Measurements from ENCODE around the gene NDRG4.

NDRG4 gene

GRCh38 chr16:58516768-58517107 lies 16.8 kb downstream of the NDRG4 start:
- Mint-ChIP-seq H3K36me3 (peaks cover 4% of the 10 kb centered on the region), H3K27ac (peak overlapping the region; percentile 28), H3K4me1 (peaks cover 19% of the 10 kb centered on the region), H3K27me3 (no peaks in the 10 kb centered on the region), H3K9me3 (no peaks in the 10 kb centered on the region), H3K4me3 (peak overlapping the region; percentile 63)
- DNase-seq (ENCODE audit: low spot score in 2 of 2) (no peak), ATAC-seq (ENCODE audit: low read depth) (no peak)

GRCh38 chr16:58518083-58518979 lies 18.4 kb downstream of the NDRG4 start:
- Mint-ChIP-seq H3K4me1 (peaks cover 15% of the 10 kb centered on the region), H3K27ac (peak overlapping the region; percentile 35), H3K36me3 (peaks cover 11% of the 10 kb centered on the region), H3K4me3 (no peak overlapping the region), H3K27me3 (no peaks in the 10 kb centered on the region), H3K9me3 (no peaks in the 10 kb centered on the region)
- no peak for DNase-seq (ENCODE audit: low spot score in 2 of 2)
- ATAC-seq (ENCODE audit: low read depth), result no peak

- H3K36me3 Mint-ChIP-seq, result peaks cover 11% of the 10 kb centered on the region
These were observed 19.0 kb downstream of the NDRG4 start for GRCh38 chr16:58518980-58519368.

GRCh38 chr16:58519707-58520106 lies 19.8 kb downstream of the NDRG4 start:
- Mint-ChIP-seq H3K36me3 (peaks cover 15% of the 10 kb centered on the region), H3K4me1 (peaks cover 15% of the 10 kb centered on the region), H3K4me3 (no peak overlapping the region), H3K9me3 (no peaks in the 10 kb centered on the region), H3K27ac (no peak overlapping the region), H3K27me3 (no peaks in the 10 kb centered on the region)
- ATAC-seq (ENCODE audit: low read depth), result no peak
- no peak for DNase-seq (ENCODE audit: low spot score in 2 of 2)

More at GRCh38 chr16:58518980-58519368, 19.0 kb downstream of the NDRG4 start:
- Mint-ChIP-seq H3K4me1 (peaks cover 15% of the 10 kb centered on the region), H3K27ac (peak overlapping the region; percentile 35), H3K27me3 (no peaks in the 10 kb centered on the region), H3K4me3 (no peak overlapping the region), H3K9me3 (no peaks in the 10 kb centered on the region)
- ATAC-seq (ENCODE audit: low read depth) (no peak), DNase-seq (ENCODE audit: low spot score in 2 of 2) (no peak)

- peaks cover 31% of the 10 kb centered on the region for H3K36me3 Mint-ChIP-seq
- DNase-seq (ENCODE audit: low spot score in 2 of 2) (no peak), ATAC-seq (ENCODE audit: low read depth) (no peak)
- H3K27me3 Mint-ChIP-seq, result no peaks in the 10 kb centered on the region
- peak overlapping the region; percentile 32 for H3K27ac Mint-ChIP-seq
- no peaks in the 10 kb centered on the region for H3K9me3 Mint-ChIP-seq
- no peak overlapping the region for H3K4me3 Mint-ChIP-seq
- H3K4me1 Mint-ChIP-seq, result no peaks in the 10 kb centered on the region
These were observed 30.2 kb downstream of the NDRG4 start for GRCh38 chr16:58530179-58530578.

GRCh38 chr16:58532414-58532813 lies 32.5 kb downstream of the NDRG4 start:
- DNase-seq (ENCODE audit: low spot score in 2 of 2) (no peak), ATAC-seq (ENCODE audit: low read depth) (no peak)
- H3K27me3 Mint-ChIP-seq, result no peaks in the 10 kb centered on the region
- H3K27ac Mint-ChIP-seq, result peak overlapping the region; percentile 55
- H3K4me3 Mint-ChIP-seq, result no peak overlapping the region
- H3K36me3 Mint-ChIP-seq, result peaks cover 28% of the 10 kb centered on the region
- H3K4me1 Mint-ChIP-seq, result no peaks in the 10 kb centered on the region
- no peaks in the 10 kb centered on the region for H3K9me3 Mint-ChIP-seq

- no peaks in the 10 kb centered on the region for H3K9me3 Mint-ChIP-seq
- H3K36me3 Mint-ChIP-seq, result peaks cover 35% of the 10 kb centered on the region
- no peaks in the 10 kb centered on the region for H3K4me1 Mint-ChIP-seq
- ATAC-seq (ENCODE audit: low read depth) (no peak), DNase-seq (ENCODE audit: low spot score in 2 of 2) (no peak)
- no peak overlapping the region for H3K4me3 Mint-ChIP-seq
- no peaks in the 10 kb centered on the region for H3K27me3 Mint-ChIP-seq
- no peak overlapping the region for H3K27ac Mint-ChIP-seq
These were observed 34.0 kb downstream of the NDRG4 start for GRCh38 chr16:58533751-58534470.

GRCh38 chr16:58535100-58535499 lies 35.2 kb downstream of the NDRG4 start:
- no peaks in the 10 kb centered on the region for H3K4me1 Mint-ChIP-seq
- no peak overlapping the region for H3K4me3 Mint-ChIP-seq
- peaks cover 40% of the 10 kb centered on the region for H3K36me3 Mint-ChIP-seq
- no peaks in the 10 kb centered on the region for H3K27me3 Mint-ChIP-seq
- H3K9me3 Mint-ChIP-seq, result no peaks in the 10 kb centered on the region
- DNase-seq (ENCODE audit: low spot score in 2 of 2) (no peak), ATAC-seq (ENCODE audit: low read depth) (no peak)
- H3K27ac Mint-ChIP-seq, result no peak overlapping the region

GRCh38 chr16:58536278-58536677 lies 36.3 kb downstream of the NDRG4 start:
- Mint-ChIP-seq H3K4me3 (no peak overlapping the region), H3K27ac (no peak overlapping the region), H3K9me3 (no peaks in the 10 kb centered on the region), H3K36me3 (peaks cover 40% of the 10 kb centered on the region), H3K27me3 (no peaks in the 10 kb centered on the region), H3K4me1 (no peaks in the 10 kb centered on the region)
- ATAC-seq (ENCODE audit: low read depth) (no peak), DNase-seq (ENCODE audit: low spot score in 2 of 2) (no peak)

GRCh38 chr16:58537124-58537906 lies 37.4 kb downstream of the NDRG4 start:
- H3K9me3 Mint-ChIP-seq, result no peaks in the 10 kb centered on the region
- DNase-seq (ENCODE audit: low spot score in 2 of 2) (no peak), ATAC-seq (ENCODE audit: low read depth) (no peak)
- peak overlapping the region; percentile 84 for H3K27ac Mint-ChIP-seq
- H3K4me3 Mint-ChIP-seq, result no peak overlapping the region
- peaks cover 40% of the 10 kb centered on the region for H3K36me3 Mint-ChIP-seq
- no peaks in the 10 kb centered on the region for H3K27me3 Mint-ChIP-seq
- H3K4me1 Mint-ChIP-seq, result no peaks in the 10 kb centered on the region

- Mint-ChIP-seq H3K27me3 (no peaks in the 10 kb centered on the region), H3K9me3 (no peaks in the 10 kb centered on the region), H3K4me3 (no peak overlapping the region), H3K27ac (no peak overlapping the region), H3K36me3 (peaks cover 35% of the 10 kb centered on the region), H3K4me1 (peaks cover 3% of the 10 kb centered on the region)
- ATAC-seq (ENCODE audit: low read depth) (no peak), DNase-seq (ENCODE audit: low spot score in 2 of 2) (no peak)
These were observed 41.8 kb downstream of the NDRG4 start for GRCh38 chr16:58541711-58542110.

GRCh38 chr16:58542291-58542690 lies 42.3 kb downstream of the NDRG4 start:
- Mint-ChIP-seq H3K4me1 (peaks cover 3% of the 10 kb centered on the region), H3K27me3 (no peaks in the 10 kb centered on the region), H3K36me3 (peaks cover 35% of the 10 kb centered on the region), H3K4me3 (no peak overlapping the region), H3K27ac (no peak overlapping the region), H3K9me3 (no peaks in the 10 kb centered on the region)
- DNase-seq (ENCODE audit: low spot score in 2 of 2), result no peak
- no peak for ATAC-seq (ENCODE audit: low read depth)

GRCh38 chr16:58543685-58544084 lies 43.7 kb downstream of the NDRG4 start:
- no peaks in the 10 kb centered on the region for H3K27me3 Mint-ChIP-seq
- H3K27ac Mint-ChIP-seq, result no peak overlapping the region
- peaks cover 30% of the 10 kb centered on the region for H3K36me3 Mint-ChIP-seq
- no peaks in the 10 kb centered on the region for H3K9me3 Mint-ChIP-seq
- no peak overlapping the region for H3K4me3 Mint-ChIP-seq
- H3K4me1 Mint-ChIP-seq, result peaks cover 3% of the 10 kb centered on the region
- ATAC-seq (ENCODE audit: low read depth) (no peak), DNase-seq (ENCODE audit: low spot score in 2 of 2) (no peak)

- DNase-seq (ENCODE audit: low spot score in 2 of 2), result no peak
- Mint-ChIP-seq H3K27me3 (no peaks in the 10 kb centered on the region), H3K9me3 (no peaks in the 10 kb centered on the region), H3K4me1 (peaks cover 3% of the 10 kb centered on the region), H3K4me3 (no peak overlapping the region), H3K36me3 (peaks cover 23% of the 10 kb centered on the region), H3K27ac (no peak overlapping the region)
- no peak for ATAC-seq (ENCODE audit: low read depth)
These were observed 48.4 kb downstream of the NDRG4 start for GRCh38 chr16:58548378-58548777.

Measured in memory B cell (primary cell).